Activated B cell treated with CpG ODN at 0.5 μM for 24 hours (primary cell): ENCODE results near the gene RASEF. TPM values are rescaled to one million over a fixed set of nuclear protein-coding genes. Genes with fewer than 3 reads are reported as not detected.

Experiments
- ATAC-seq: fragments of 200-7000 bp; cut with Tn5 transposase; one replicate; pipeline ENCODE4 v1.10.0; 2021; ENCODE audit warnings: low read depth, mild to moderate bottlenecking, moderate library complexity
- CTCF ChIA-PET: fragments of 350-600 bp; sonication (Branson Sonifier 250); formaldehyde crosslinking; loops from one replicate; lab custom pipeline; 2021; ENCODE audit warnings: antibody characterized with exemption; lab: Charles Lee
- POLR2A ChIA-PET: fragments of 350-600 bp; sonication (Branson Sonifier 250); formaldehyde crosslinking; loops from one replicate; lab custom pipeline; 2021; ENCODE audit warnings: antibody characterized with exemption; lab: Charles Lee
- DNase-seq: peaks from one replicate; pipeline ENCODE4 v3.0.0; 2022
- H3K27ac Mint-ChIP-seq: one replicate; pipeline ENCODE4 v1.8.0; 2020; ENCODE audit warnings: mixed read lengths
- H3K27me3 Mint-ChIP-seq: one replicate; pipeline ENCODE4 v1.8.0; 2021; ENCODE audit warnings: mixed read lengths
- H3K36me3 Mint-ChIP-seq: one replicate; pipeline ENCODE4 v1.8.0; 2021; ENCODE audit warnings: low read depth, mixed read lengths
- H3K4me1 Mint-ChIP-seq: one replicate; pipeline ENCODE4 v1.8.0; 2021; ENCODE audit warnings: mixed read lengths
- H3K4me3 Mint-ChIP-seq: one replicate; pipeline ENCODE4 v1.8.0; 2020; ENCODE audit warnings: mild to moderate bottlenecking, mixed read lengths
- H3K9me3 Mint-ChIP-seq: one replicate; pipeline ENCODE4 v1.8.0; 2020; ENCODE audit warnings: mixed read lengths
- intact Hi-C: fragments of 100-400 bp; cut with micrococcal nuclease; formaldehyde crosslinking; loops from one replicate; pipeline ENCODE4 v1.15.1; 2024
- total RNA-seq: library from RNA; stranded (reverse); gene quantifications from 2 replicates; pipeline ENCODE4 v1.2.3, GENCODE V29; 2022
- TF ChIP-seq, protein P1 (sequence below): fragments of 200-600 bp; IDR thresholded peaks from one replicate; pipeline ENCODE4 v1.8.0; 2022; ENCODE audit warnings: antibody characterized with exemption, mild to moderate bottlenecking

Gene RASEF
- total RNA-seq, 1 donor from 2014 or later = not detected

DNA sequence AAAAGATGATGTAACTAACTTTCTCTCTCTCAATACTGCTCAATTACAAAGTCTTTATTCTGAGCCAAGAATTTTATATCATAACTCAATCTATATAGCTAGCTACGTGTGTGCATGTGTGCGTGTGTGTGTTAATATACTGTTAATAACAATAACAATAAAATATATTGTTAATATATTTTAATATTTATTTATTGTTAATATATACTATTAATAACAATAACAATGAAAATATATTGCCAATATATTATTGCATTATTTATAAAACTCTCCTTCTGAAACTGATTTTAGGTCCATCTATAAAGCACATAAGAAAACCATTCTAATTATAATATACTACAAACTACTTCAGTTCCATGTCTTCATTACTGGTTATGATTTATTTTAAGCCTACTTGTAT is 60.6 kb downstream of the RASEF start:
- Mint-ChIP-seq H3K27ac (no peak overlapping the region), H3K27me3 (no peaks in the 10 kb centered on the region), H3K4me3 (no peak overlapping the region), H3K4me1 (peaks cover 5% of the 10 kb centered on the region), H3K9me3 (peaks cover 3% of the 10 kb centered on the region), H3K36me3 (no peaks in the 10 kb centered on the region)
- ChIA-PET CTCF (no interaction called here), POLR2A (no interaction called here)
- DNase-seq = no peak
- intact Hi-C loops = no loop called here
- no peak for ATAC-seq
- TF ChIP-seq, protein P1, sequence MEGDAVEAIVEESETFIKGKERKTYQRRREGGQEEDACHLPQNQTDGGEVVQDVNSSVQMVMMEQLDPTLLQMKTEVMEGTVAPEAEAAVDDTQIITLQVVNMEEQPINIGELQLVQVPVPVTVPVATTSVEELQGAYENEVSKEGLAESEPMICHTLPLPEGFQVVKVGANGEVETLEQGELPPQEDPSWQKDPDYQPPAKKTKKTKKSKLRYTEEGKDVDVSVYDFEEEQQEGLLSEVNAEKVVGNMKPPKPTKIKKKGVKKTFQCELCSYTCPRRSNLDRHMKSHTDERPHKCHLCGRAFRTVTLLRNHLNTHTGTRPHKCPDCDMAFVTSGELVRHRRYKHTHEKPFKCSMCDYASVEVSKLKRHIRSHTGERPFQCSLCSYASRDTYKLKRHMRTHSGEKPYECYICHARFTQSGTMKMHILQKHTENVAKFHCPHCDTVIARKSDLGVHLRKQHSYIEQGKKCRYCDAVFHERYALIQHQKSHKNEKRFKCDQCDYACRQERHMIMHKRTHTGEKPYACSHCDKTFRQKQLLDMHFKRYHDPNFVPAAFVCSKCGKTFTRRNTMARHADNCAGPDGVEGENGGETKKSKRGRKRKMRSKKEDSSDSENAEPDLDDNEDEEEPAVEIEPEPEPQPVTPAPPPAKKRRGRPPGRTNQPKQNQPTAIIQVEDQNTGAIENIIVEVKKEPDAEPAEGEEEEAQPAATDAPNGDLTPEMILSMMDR = no peak

DNA sequence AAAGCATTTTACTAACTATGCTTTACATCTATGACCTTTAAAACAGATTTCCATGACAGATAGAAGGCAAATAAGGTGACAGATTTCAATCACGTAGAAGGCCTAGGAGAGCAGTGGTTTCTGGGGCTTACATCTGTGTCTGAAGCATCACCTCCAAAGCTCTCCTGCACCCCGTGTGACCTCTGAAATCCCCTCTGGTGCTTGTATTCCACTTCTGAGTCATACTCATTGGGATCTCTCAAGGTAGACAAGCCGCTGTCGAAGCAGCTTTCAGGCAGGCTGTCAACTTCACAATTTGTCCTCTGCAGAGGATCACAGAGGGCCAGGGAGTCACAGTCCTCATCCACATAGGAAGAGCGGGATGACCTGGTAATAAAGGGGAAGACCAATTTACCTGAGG is 62.2 kb downstream of the RASEF start:
- ATAC-seq (no peak), DNase-seq (no peak)
- no peak overlapping the region for H3K4me3 Mint-ChIP-seq
- no peaks in the 10 kb centered on the region for H3K4me1 Mint-ChIP-seq
- ChIA-PET CTCF (no interaction called here), POLR2A (no interaction called here)
- no peaks in the 10 kb centered on the region for H3K36me3 Mint-ChIP-seq
- H3K27ac Mint-ChIP-seq = no peak overlapping the region
- H3K27me3 Mint-ChIP-seq = no peaks in the 10 kb centered on the region
- intact Hi-C loops = no loop called here
- TF ChIP-seq, protein P1 = no peak
- no peaks in the 10 kb centered on the region for H3K9me3 Mint-ChIP-seq

DNA sequence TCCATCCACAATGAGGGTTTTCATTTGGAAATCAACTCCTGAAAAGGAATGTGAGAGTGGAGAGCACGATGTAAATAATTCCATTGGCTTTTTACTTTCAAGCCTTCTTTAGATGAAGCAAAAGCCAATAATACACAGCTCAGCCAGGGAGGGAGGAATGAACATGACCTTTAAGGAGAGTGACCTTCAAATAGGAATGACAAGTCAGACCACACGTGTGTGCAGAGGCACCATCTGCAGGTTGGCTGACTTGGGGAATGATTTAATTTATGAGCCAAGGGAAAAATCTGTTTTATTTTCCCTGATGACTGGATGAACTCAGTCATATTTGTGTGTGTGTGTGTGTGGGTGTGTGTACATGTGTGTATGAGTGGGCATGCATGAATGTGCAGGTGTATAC is 64.5 kb downstream of the RASEF start:
- peaks cover 1% of the 10 kb centered on the region for H3K27me3 Mint-ChIP-seq

DNA sequence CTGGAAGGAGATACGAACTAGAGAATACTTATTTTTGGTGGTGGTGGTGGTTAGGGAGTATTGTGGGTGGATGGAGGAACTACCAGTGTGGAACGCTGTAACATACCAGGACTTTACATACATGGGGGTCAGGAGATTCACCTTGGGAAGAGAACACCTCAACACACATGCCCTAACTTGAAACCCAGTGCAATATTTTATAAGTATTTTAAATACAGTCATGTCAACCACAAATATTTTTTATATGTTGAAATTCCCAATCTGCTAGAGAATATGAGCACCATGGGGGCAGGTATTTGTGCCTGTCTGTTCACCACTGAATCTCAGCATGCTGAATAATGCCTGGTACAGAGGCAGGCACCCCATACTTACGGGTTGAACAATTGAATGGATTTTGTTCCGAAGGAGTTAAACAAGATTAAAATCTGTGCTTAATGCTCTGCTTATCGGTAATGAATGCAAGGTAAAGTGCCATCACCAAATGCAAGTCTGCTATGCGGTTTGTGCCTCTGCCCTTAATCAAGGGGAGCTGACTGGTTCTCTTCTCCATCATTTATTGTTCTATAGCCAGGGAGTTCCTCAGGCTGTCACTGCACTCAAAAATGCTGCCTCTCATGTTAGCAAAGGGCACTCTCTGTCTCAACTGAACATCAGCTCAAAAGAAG is 65.3 kb downstream of the RASEF start:
- H3K36me3 Mint-ChIP-seq = no peaks in the 10 kb centered on the region
- ATAC-seq = no peak
- no peak overlapping the region for H3K27ac Mint-ChIP-seq
- H3K4me3 Mint-ChIP-seq = no peak overlapping the region
- no peak for DNase-seq
- peaks cover 1% of the 10 kb centered on the region for H3K27me3 Mint-ChIP-seq
- intact Hi-C loops = no loop called here
- ChIA-PET CTCF (no interaction called here), POLR2A (no interaction called here)
- TF ChIP-seq, protein P1 = no peak
- H3K4me1 Mint-ChIP-seq = no peaks in the 10 kb centered on the region
- no peaks in the 10 kb centered on the region for H3K9me3 Mint-ChIP-seq

More for the DNA sequence above, 64.5 kb downstream of the RASEF start:
- intact Hi-C loops = no loop called here
- Mint-ChIP-seq H3K4me1 (no peaks in the 10 kb centered on the region), H3K36me3 (no peaks in the 10 kb centered on the region), H3K9me3 (no peaks in the 10 kb centered on the region), H3K4me3 (no peak overlapping the region), H3K27ac (no peak overlapping the region)
- DNase-seq (no peak), ATAC-seq (no peak)
- CTCF ChIA-PET = no interaction called here
- POLR2A ChIA-PET = no interaction called here
- TF ChIP-seq, protein P1 = no peak

DNA sequence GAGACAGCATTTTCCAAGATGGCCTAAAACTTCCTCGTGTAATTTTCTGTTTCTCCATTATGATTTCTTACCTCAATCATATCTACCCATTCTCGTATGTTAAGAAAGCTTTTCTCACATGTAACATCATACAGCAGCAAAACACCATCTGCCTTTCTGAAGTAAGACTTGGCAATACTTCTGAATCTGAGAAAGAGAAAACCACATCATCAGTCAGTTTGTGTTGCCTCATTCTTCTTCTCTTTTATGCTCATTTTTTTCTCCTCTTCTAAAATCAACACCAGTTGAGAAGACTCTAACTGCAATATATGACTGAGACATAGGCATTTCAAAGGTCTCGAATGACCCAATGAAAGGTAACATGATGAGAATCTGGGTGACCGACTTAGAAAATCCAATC is 66.0 kb downstream of the RASEF start:
- Mint-ChIP-seq H3K27me3 (peaks cover 1% of the 10 kb centered on the region), H3K4me3 (no peak overlapping the region), H3K4me1 (no peaks in the 10 kb centered on the region), H3K36me3 (no peaks in the 10 kb centered on the region), H3K27ac (no peak overlapping the region), H3K9me3 (no peaks in the 10 kb centered on the region)
- DNase-seq (no peak), ATAC-seq (no peak)
- CTCF ChIA-PET = no interaction called here
- intact Hi-C loops = no loop called here
- TF ChIP-seq, protein P1 = no peak
- POLR2A ChIA-PET = no interaction called here
